ENCODE results near the gene TNRC6B.
"Not testable (repeated sequence)": the region's sequence is repeated elsewhere in the genome, so short reads cannot be mapped to it uniquely, and the experiment has no call there.

Gene TNRC6B

GRCh38 chr22:40308999-40309573 is 131.4 kb downstream of the TNRC6B start:
- H3K9me3 ChIP-seq (ENCODE audit: insufficient read depth, low read length): no peaks in the 10 kb centered on the region
- no peak for TF ChIP-seq YY1 (IDR thresholded peaks at IDR 0.05; ENCODE audit: insufficient read depth, insufficient read length)
- no peak for TF ChIP-seq SUZ12 (IDR thresholded peaks at IDR 0.05; ENCODE audit: extremely low read depth, insufficient read depth, insufficient read length)
- TF ChIP-seq ZNF274 (IDR thresholded peaks at IDR 0.05; ENCODE audit: low read depth, low read length): no peak
- H3K27me3 ChIP-seq (ENCODE audit: insufficient read depth, insufficient read length): no peaks in the 10 kb centered on the region
- peaks cover 61% of the 10 kb centered on the region for H3K36me3 ChIP-seq (ENCODE audit: insufficient read depth, insufficient read length, low read length)
- H3K9ac ChIP-seq (ENCODE audit: insufficient read length, low read depth): no peak overlapping the region
- DNase-seq (ENCODE audit: low read depth, low spot score): no peak
- no peak overlapping the region for H3K4me3 ChIP-seq (ENCODE audit: insufficient read length, low read depth)
- H3K4me1 ChIP-seq (ENCODE audit: insufficient read depth, insufficient read length): no peaks in the 10 kb centered on the region

GRCh38 chr22:40309631-40310030 is 131.9 kb downstream of the TNRC6B start:
- TF ChIP-seq ZNF274 (IDR thresholded peaks at IDR 0.05; ENCODE audit: low read depth, low read length): no peak
- Histone ChIP-seq H3K9ac (ENCODE audit: insufficient read length, low read depth) (no peak overlapping the region), H3K27me3 (ENCODE audit: insufficient read depth, insufficient read length) (no peaks in the 10 kb centered on the region), H3K9me3 (ENCODE audit: insufficient read depth, low read length) (no peaks in the 10 kb centered on the region), H3K4me3 (ENCODE audit: insufficient read length, low read depth) (no peak overlapping the region), H3K36me3 (ENCODE audit: insufficient read depth, insufficient read length, low read length) (peaks cover 67% of the 10 kb centered on the region), H3K4me1 (ENCODE audit: insufficient read depth, insufficient read length) (no peaks in the 10 kb centered on the region)
- no peak for DNase-seq (ENCODE audit: low read depth, low spot score)

GRCh38 chr22:40310081-40310767 is 132.5 kb downstream of the TNRC6B start:
- H3K9me3 ChIP-seq (ENCODE audit: insufficient read depth, low read length): no peaks in the 10 kb centered on the region
- H3K4me3 ChIP-seq (ENCODE audit: insufficient read length, low read depth): no peak overlapping the region
- H3K9ac ChIP-seq (ENCODE audit: insufficient read length, low read depth): no peak overlapping the region
- no peaks in the 10 kb centered on the region for H3K4me1 ChIP-seq (ENCODE audit: insufficient read depth, insufficient read length)
- TF ChIP-seq ZNF274 (IDR thresholded peaks at IDR 0.05; ENCODE audit: low read depth, low read length) (no peak), YY1 (IDR thresholded peaks at IDR 0.05; ENCODE audit: insufficient read depth, insufficient read length) (no peak), SUZ12 (IDR thresholded peaks at IDR 0.05; ENCODE audit: extremely low read depth, insufficient read depth, insufficient read length) (no peak)
- H3K27me3 ChIP-seq (ENCODE audit: insufficient read depth, insufficient read length): no peaks in the 10 kb centered on the region
- peaks cover 73% of the 10 kb centered on the region for H3K36me3 ChIP-seq (ENCODE audit: insufficient read depth, insufficient read length, low read length)
- no peak for DNase-seq (ENCODE audit: low read depth, low spot score)

GRCh38 chr22:40310768-40311120 is 133.0 kb downstream of the TNRC6B start:
- Histone ChIP-seq H3K9me3 (ENCODE audit: insufficient read depth, low read length) (no peaks in the 10 kb centered on the region), H3K4me1 (ENCODE audit: insufficient read depth, insufficient read length) (no peaks in the 10 kb centered on the region), H3K4me3 (ENCODE audit: insufficient read length, low read depth) (no peak overlapping the region), H3K36me3 (ENCODE audit: insufficient read depth, insufficient read length, low read length) (peaks cover 76% of the 10 kb centered on the region), H3K9ac (ENCODE audit: insufficient read length, low read depth) (no peak overlapping the region), H3K27me3 (ENCODE audit: insufficient read depth, insufficient read length) (no peaks in the 10 kb centered on the region)
- no peak for DNase-seq (ENCODE audit: low read depth, low spot score)
- TF ChIP-seq YY1 (IDR thresholded peaks at IDR 0.05; ENCODE audit: insufficient read depth, insufficient read length) (no peak), ZNF274 (IDR thresholded peaks at IDR 0.05; ENCODE audit: low read depth, low read length) (no peak), SUZ12 (IDR thresholded peaks at IDR 0.05; ENCODE audit: extremely low read depth, insufficient read depth, insufficient read length) (no peak)

GRCh38 chr22:40311646-40312045 is 133.9 kb downstream of the TNRC6B start:
- peaks cover 83% of the 10 kb centered on the region for H3K36me3 ChIP-seq (ENCODE audit: insufficient read depth, insufficient read length, low read length)
- H3K9me3 ChIP-seq (ENCODE audit: insufficient read depth, low read length); DNase-seq (ENCODE audit: low read depth, low spot score); H3K27me3 ChIP-seq (ENCODE audit: insufficient read depth, insufficient read length); H3K9ac ChIP-seq (ENCODE audit: insufficient read length, low read depth); H3K4me3 ChIP-seq (ENCODE audit: insufficient read length, low read depth); H3K4me1 ChIP-seq (ENCODE audit: insufficient read depth, insufficient read length): not testable (repeated sequence)

- Histone ChIP-seq H3K4me1 (ENCODE audit: insufficient read depth, insufficient read length) (no peaks in the 10 kb centered on the region), H3K9ac (ENCODE audit: insufficient read length, low read depth) (no peak overlapping the region), H3K36me3 (ENCODE audit: insufficient read depth, insufficient read length, low read length) (peaks cover 87% of the 10 kb centered on the region), H3K27me3 (ENCODE audit: insufficient read depth, insufficient read length) (no peaks in the 10 kb centered on the region), H3K4me3 (ENCODE audit: insufficient read length, low read depth) (no peak overlapping the region), H3K9me3 (ENCODE audit: insufficient read depth, low read length) (no peaks in the 10 kb centered on the region)
- DNase-seq (ENCODE audit: low read depth, low spot score): no peak
- TF ChIP-seq YY1 (IDR thresholded peaks at IDR 0.05; ENCODE audit: insufficient read depth, insufficient read length) (no peak), ZNF274 (IDR thresholded peaks at IDR 0.05; ENCODE audit: low read depth, low read length) (no peak), SUZ12 (IDR thresholded peaks at IDR 0.05; ENCODE audit: extremely low read depth, insufficient read depth, insufficient read length) (no peak)
Observed at GRCh38 chr22:40312050-40312449, 134.3 kb downstream of the TNRC6B start.

GRCh38 chr22:40313007-40313406 is 135.3 kb downstream of the TNRC6B start:
- DNase-seq (ENCODE audit: low read depth, low spot score): no peak
- Histone ChIP-seq H3K9me3 (ENCODE audit: insufficient read depth, low read length) (no peaks in the 10 kb centered on the region), H3K4me1 (ENCODE audit: insufficient read depth, insufficient read length) (no peaks in the 10 kb centered on the region), H3K4me3 (ENCODE audit: insufficient read length, low read depth) (no peak overlapping the region), H3K36me3 (ENCODE audit: insufficient read depth, insufficient read length, low read length) (peaks cover 82% of the 10 kb centered on the region), H3K27me3 (ENCODE audit: insufficient read depth, insufficient read length) (no peaks in the 10 kb centered on the region), H3K9ac (ENCODE audit: insufficient read length, low read depth) (no peak overlapping the region)
- no peak for TF ChIP-seq ZNF274 (IDR thresholded peaks at IDR 0.05; ENCODE audit: low read depth, low read length)
- no peak for TF ChIP-seq SUZ12 (IDR thresholded peaks at IDR 0.05; ENCODE audit: extremely low read depth, insufficient read depth, insufficient read length)
- no peak for TF ChIP-seq YY1 (IDR thresholded peaks at IDR 0.05; ENCODE audit: insufficient read depth, insufficient read length)
